VCaP (cell line): Measurements from ENCODE around the gene GXYLT1.

ENCODE experiments used
- H3K27ac ChIP-seq: fragments of 450-650 bp; 2 replicates; pipeline ENCODE4 v1.5.1; 2017
- TF ChIP-seq, protein P1 (sequence below): fragments of 450-650 bp; conservative IDR thresholded peaks from 2 replicates; pipeline ENCODE4 v1.5.1; 2017; ENCODE audit warnings: mild to moderate bottlenecking, moderate library complexity

GXYLT1 gene

DNA sequence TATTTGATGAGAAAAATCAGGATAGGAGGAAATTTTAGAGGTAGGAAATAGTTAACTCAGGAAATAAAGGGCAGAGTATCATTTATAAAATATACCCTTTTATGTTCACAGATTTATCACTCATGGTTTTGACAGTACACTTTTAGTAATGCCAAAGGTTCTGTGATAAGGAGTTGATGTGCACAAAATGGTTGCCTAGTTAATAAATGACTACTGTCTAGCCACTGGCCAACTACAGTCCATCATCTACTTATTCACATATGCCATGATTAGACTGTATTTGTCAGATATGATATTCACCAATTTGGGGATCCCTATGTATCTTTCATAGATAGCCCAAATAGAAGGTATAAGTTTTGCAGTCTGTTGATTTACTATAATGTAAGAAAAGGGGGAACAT lies 19.2 kb upstream of the GXYLT1 start:
- H3K27ac ChIP-seq: no peak overlapping the region
- TF ChIP-seq, protein P1, sequence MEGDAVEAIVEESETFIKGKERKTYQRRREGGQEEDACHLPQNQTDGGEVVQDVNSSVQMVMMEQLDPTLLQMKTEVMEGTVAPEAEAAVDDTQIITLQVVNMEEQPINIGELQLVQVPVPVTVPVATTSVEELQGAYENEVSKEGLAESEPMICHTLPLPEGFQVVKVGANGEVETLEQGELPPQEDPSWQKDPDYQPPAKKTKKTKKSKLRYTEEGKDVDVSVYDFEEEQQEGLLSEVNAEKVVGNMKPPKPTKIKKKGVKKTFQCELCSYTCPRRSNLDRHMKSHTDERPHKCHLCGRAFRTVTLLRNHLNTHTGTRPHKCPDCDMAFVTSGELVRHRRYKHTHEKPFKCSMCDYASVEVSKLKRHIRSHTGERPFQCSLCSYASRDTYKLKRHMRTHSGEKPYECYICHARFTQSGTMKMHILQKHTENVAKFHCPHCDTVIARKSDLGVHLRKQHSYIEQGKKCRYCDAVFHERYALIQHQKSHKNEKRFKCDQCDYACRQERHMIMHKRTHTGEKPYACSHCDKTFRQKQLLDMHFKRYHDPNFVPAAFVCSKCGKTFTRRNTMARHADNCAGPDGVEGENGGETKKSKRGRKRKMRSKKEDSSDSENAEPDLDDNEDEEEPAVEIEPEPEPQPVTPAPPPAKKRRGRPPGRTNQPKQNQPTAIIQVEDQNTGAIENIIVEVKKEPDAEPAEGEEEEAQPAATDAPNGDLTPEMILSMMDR: no peak

DNA sequence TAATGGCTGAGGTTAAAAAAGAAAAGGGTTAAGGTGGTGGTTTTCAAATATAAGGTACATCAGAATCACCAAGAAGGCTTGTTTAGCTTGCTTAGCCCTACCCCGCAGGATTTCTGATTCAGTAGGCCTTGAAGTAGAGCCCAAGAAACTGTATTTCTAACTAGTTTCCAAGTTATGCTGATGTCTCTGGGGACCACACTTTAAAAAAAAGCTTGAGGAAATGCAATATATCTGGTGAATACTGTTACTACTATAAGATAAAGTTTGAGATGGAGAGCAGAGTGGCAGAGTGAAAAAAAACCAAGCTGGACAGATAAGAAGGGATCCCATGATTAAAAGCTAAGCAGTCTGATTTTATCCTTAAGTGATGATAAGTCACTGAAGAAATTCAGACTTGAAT lies 18.3 kb upstream of the GXYLT1 start:
- H3K27ac ChIP-seq: no peak overlapping the region
- TF ChIP-seq, protein P1: no peak

DNA sequence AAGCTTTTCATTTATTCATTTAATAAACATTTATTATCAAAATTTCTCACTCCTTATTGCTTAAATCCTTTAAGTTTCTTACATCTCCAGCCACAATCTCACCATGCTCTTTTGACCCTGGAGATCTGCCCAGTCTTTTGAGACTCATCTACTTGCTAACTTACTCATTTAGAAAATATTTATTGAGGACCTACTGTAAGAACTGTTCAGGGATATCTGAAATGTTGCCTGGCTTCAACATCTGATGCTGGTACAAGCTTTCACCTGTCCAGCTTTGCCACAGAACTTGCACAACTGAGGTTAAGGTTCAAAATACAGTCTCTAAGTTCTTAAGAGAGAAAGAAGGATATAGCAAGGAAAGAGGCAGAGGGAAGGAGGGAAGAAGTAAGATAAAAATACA lies 17.5 kb upstream of the GXYLT1 start:
- no peak overlapping the region for H3K27ac ChIP-seq
- TF ChIP-seq, protein P1: no peak

DNA sequence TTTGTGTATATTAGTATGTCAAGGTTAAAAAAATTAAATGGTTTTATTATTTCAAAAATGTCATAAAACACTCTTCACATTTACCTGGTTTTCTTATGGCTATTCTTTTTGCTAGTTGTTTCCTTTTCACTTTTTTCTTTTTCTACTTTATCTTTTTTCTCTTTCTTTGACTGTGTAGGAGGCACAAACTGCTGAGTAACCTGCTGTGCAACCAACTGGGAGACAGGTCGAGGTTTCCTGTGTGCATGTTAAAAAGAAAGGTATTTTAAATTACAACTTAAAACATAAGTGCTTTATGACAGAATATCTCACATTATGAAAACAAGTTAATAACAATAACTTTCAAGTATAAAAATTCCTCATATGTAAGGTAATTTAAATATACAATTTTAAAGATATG lies 16.9 kb upstream of the GXYLT1 start:
- H3K27ac ChIP-seq: no peak overlapping the region
- TF ChIP-seq, protein P1: no peak

DNA sequence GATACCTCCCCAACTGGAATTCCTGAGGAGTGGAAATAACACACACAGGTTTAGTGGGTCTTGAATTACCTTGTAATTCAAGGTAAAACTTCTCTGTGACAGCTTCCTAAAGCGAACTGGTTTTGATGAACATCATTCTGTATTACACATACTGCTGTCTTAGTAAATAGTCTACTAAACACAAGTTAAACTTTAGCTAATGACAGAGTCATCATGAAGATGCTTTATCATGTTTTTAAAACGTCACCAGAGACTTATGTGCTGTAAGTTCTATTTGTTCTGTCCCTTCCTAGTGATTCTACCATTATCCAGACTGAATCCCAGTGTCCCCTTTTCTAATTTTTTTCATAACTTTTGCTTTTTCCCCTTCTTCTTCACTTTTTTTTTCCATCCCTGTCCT lies 11.6 kb upstream of the GXYLT1 start:
- TF ChIP-seq, protein P1: no peak
- no peak overlapping the region for H3K27ac ChIP-seq

DNA sequence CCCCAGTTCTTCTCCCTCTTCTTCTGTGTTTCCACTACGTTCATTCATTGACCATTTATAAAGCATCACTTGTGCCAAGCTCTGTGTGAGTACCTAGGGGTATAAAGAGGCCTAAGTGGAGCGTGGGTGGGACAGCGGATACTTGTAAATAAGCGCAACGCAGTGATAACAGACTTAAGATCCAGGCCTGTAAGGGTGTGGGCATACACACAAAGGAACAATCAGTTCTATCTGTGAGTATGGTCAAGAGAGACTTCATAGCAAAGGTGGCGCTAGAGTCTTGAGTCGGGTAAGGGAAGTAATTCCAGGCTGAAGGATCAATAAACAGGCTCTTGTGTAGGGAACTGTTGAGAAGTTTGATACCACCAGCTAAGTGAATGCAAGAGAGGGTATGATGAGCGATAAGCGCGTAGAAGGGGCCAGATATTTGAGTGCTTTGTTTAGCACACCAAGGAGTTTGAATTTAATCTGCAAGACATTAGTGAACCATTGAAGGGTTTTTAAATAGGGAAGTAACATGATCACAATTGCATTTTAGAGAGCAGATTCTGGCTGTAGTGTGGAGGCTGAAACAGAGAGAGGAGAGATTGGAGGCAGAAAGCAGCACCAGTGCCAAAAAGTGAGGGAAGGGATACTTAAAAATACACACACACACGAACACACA lies 1.0 kb upstream of the GXYLT1 start:
- TF ChIP-seq, protein P1: peak; percentile 40
- H3K27ac ChIP-seq: peak overlapping the region; percentile 93

DNA sequence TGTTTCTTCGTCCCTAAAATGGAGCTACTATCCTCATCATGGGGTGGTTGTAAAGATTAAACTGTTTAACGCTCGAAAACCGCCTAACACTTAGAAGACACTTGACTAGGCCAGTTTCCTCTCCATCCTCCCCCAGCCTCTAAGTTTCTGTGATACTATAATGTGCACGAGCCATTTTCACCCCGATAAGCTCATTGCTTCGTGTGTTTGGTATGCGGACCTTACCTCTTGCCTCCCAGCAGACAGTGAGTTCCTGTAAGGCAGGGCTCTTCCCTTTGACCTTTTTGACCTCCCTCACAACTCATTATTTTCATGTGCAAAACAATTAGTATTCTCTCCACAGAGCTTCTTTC lies 499 bp upstream of the GXYLT1 start:
- peak overlapping the region; percentile 93 for H3K27ac ChIP-seq
- TF ChIP-seq, protein P1: no peak

DNA sequence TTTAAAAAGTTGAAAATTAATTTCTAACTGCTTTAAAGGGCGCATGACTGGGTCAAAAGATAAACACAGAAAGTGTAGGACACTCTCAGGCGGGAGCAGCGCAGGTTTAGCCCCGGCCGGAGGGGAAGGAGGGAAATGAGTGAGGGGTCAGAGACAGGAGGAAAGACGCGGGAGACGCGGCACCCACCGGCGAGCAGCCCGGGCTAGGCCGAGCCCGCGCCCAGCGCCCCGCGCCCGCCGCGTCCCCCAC lies 591 bp downstream of the GXYLT1 start:
- peak overlapping the region; percentile 93 for H3K27ac ChIP-seq

More for the DNA sequence above, 591 bp downstream of the GXYLT1 start:
- TF ChIP-seq, protein P1: no peak
